ENCODE data around the gene FBXO34.
"Not testable (repeated sequence)": the region's sequence is repeated elsewhere in the genome, so short reads cannot be mapped to it uniquely, and the experiment has no call there.

Gene FBXO34

DNA sequence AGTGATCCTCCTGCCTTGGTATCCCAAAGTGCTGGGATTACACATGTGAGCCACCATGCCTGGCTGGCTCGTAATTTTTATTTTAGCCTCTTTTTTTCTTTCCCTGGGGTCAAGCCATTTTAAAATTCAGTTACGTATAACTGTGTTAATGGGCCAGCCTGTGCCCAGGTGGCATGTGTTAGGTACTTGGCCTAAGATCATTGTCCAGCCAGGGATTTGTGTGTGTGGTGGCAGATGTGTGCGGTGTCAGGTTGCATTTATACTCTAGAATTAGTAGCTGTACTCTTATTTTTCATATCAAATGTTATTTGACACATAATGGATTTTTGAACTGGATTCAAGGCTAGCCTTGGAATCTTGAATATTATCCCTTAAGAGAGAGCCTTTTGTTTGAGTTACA, 69.3 kb downstream of the FBXO34 start:
- peaks cover 70% of the 10 kb centered on the region for H4K20me1 ChIP-seq (ENCODE audit: insufficient read depth, low read length, poor library complexity, severe bottlenecking)
- no peaks in the 10 kb centered on the region for H3K36me3 ChIP-seq (ENCODE audit: insufficient read depth, low read length)

DNA sequence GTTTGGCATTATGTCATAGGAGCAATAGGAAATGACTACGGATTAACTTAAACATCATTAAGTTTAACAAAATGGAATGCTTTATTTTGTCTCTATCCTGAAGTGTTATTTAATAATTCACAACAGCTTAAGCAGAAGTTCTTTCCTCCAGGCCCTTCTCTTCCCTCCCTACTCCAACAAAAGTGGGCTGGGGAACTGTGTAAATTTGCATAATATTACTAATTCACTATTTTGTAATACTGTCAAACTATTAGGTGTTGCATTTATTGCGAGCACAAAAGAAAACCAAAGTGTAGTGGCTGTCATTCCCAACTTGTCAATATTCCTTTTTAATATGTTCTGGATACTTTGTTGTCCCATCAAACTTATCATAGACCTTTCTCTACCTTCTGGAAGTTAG, 70.6 kb downstream of the FBXO34 start:
- Histone ChIP-seq H3K36me3 (ENCODE audit: insufficient read depth, low read length) (no peaks in the 10 kb centered on the region), H3K79me2 (ENCODE audit: insufficient read depth, low read length) (peaks cover 96% of the 10 kb centered on the region), H3K9me2 (replicated peaks; ENCODE audit: low read depth, low read length) (no peaks in the 10 kb centered on the region), H3K9me3 (ENCODE audit: insufficient read depth, low read depth, low read length) (no peaks in the 10 kb centered on the region), H2AFZ (ENCODE audit: low read length) (no peak overlapping the region), H3K4me3 (ENCODE audit: low read length, poor library complexity, severe bottlenecking) (no peak overlapping the region), H3K4me1 (ENCODE audit: insufficient read depth, low read length, poor library complexity, severe bottlenecking) (peaks cover 30% of the 10 kb centered on the region), H3F3A (ENCODE audit: low read depth) (no peaks in the 10 kb centered on the region), H3K9ac (ENCODE audit: low read depth, low read length, poor library complexity, severe bottlenecking) (no peak overlapping the region), H4K20me1 (ENCODE audit: insufficient read depth, low read length, poor library complexity, severe bottlenecking) (peaks cover 58% of the 10 kb centered on the region), H3K27me3 (ENCODE audit: insufficient read depth, low read length, poor library complexity, severe bottlenecking) (no peaks in the 10 kb centered on the region), H3K4me2 (ENCODE audit: low read depth, low read length, poor library complexity, severe bottlenecking) (no peak overlapping the region)
- TF ChIP-seq, protein P1, sequence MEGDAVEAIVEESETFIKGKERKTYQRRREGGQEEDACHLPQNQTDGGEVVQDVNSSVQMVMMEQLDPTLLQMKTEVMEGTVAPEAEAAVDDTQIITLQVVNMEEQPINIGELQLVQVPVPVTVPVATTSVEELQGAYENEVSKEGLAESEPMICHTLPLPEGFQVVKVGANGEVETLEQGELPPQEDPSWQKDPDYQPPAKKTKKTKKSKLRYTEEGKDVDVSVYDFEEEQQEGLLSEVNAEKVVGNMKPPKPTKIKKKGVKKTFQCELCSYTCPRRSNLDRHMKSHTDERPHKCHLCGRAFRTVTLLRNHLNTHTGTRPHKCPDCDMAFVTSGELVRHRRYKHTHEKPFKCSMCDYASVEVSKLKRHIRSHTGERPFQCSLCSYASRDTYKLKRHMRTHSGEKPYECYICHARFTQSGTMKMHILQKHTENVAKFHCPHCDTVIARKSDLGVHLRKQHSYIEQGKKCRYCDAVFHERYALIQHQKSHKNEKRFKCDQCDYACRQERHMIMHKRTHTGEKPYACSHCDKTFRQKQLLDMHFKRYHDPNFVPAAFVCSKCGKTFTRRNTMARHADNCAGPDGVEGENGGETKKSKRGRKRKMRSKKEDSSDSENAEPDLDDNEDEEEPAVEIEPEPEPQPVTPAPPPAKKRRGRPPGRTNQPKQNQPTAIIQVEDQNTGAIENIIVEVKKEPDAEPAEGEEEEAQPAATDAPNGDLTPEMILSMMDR (conservative IDR thresholded peaks at IDR 0.05; ENCODE audit: low read length) = no peak
- TF ChIP-seq EZH2phosphoT487 (IDR thresholded peaks at IDR 0.05; ENCODE audit: borderline replicate concordance) = no peak

More for the DNA sequence above, 69.3 kb downstream of the FBXO34 start:
- Histone ChIP-seq H3K9me3 (ENCODE audit: insufficient read depth, low read depth, low read length) (no peaks in the 10 kb centered on the region), H3K4me1 (ENCODE audit: insufficient read depth, low read length, poor library complexity, severe bottlenecking) (peaks cover 41% of the 10 kb centered on the region), H3K4me3 (ENCODE audit: low read length, poor library complexity, severe bottlenecking) (no peak overlapping the region), H3F3A (ENCODE audit: low read depth) (no peaks in the 10 kb centered on the region), H3K9me2 (replicated peaks; ENCODE audit: low read depth, low read length) (no peaks in the 10 kb centered on the region), H3K4me2 (ENCODE audit: low read depth, low read length, poor library complexity, severe bottlenecking) (no peak overlapping the region), H3K9ac (ENCODE audit: low read depth, low read length, poor library complexity, severe bottlenecking) (no peak overlapping the region), H3K79me2 (ENCODE audit: insufficient read depth, low read length) (peaks cover 96% of the 10 kb centered on the region), H3K27me3 (ENCODE audit: insufficient read depth, low read length, poor library complexity, severe bottlenecking) (no peaks in the 10 kb centered on the region), H2AFZ (ENCODE audit: low read length) (no peak overlapping the region)
- TF ChIP-seq, protein P1 (conservative IDR thresholded peaks at IDR 0.05; ENCODE audit: low read length) = no peak
- TF ChIP-seq EZH2phosphoT487 (IDR thresholded peaks at IDR 0.05; ENCODE audit: borderline replicate concordance) = no peak

DNA sequence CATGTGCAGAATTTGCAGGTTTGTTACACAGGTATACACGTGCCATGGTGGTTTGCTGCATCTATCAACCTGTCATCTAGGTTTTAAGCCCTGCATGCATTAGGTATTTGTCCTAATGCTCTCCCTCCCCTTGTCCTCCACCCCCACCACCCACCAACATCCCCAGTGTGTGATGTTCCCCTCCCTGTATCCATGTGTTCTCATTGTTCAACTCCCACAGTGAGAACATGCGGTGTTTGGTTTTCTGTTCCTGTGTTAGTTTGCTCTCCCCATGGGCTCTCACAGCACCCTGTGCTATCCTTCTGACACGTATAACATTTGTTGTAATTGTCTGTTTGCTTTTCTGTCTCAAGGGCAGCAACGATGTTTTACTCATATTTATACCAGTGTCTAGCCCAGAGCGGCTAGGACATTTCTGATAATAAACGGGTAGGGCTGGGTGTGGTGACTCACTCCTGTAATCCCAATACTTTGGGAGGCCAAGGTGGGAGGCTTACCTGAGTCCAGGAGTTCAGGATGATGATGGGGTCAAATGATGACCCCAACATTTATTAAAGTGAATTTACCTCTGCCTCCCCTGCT, 73.5 kb downstream of the FBXO34 start:
- Histone ChIP-seq H4K20me1 (ENCODE audit: insufficient read depth, low read length, poor library complexity, severe bottlenecking) (peaks cover 63% of the 10 kb centered on the region), H3K4me1 (ENCODE audit: insufficient read depth, low read length, poor library complexity, severe bottlenecking) (peaks cover 17% of the 10 kb centered on the region), H3K79me2 (ENCODE audit: insufficient read depth, low read length) (peaks cover 98% of the 10 kb centered on the region)

DNA sequence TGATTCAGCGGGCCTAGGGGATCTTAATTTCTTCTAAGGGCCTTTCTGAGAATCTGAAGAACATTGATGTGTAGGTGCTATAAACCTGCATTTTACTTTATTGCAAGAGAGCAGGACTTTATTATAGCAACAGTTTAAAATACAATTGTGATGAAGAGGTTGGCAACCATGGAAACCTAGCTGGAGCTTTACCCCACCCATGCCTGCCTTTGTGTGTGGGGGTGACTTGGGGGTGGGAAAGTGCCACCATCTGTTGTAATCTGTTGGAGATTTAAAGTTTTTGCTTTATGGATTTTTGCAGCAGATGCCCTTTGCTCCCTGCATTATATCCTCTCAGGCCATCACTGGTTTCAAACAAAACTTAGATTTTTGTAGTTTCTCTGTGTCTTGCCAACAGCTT, 75.8 kb downstream of the FBXO34 start:
- no peak overlapping the region for H3K4me2 ChIP-seq (ENCODE audit: low read depth, low read length, poor library complexity, severe bottlenecking)
- H3K4me3 ChIP-seq (ENCODE audit: low read length, poor library complexity, severe bottlenecking) = no peak overlapping the region
- no peaks in the 10 kb centered on the region for H3F3A ChIP-seq (ENCODE audit: low read depth)
- H3K9me2 ChIP-seq (replicated peaks; ENCODE audit: low read depth, low read length) = no peaks in the 10 kb centered on the region
- H3K9ac ChIP-seq (ENCODE audit: low read depth, low read length, poor library complexity, severe bottlenecking) = no peak overlapping the region
- H2AFZ ChIP-seq (ENCODE audit: low read length) = no peak overlapping the region
- H3K79me2 ChIP-seq (ENCODE audit: insufficient read depth, low read length) = peaks cover 78% of the 10 kb centered on the region
- H3K4me1 ChIP-seq (ENCODE audit: insufficient read depth, low read length, poor library complexity, severe bottlenecking) = no peaks in the 10 kb centered on the region
- TF ChIP-seq, protein P1 (conservative IDR thresholded peaks at IDR 0.05; ENCODE audit: low read length) = no peak
- no peak for TF ChIP-seq EZH2phosphoT487 (IDR thresholded peaks at IDR 0.05; ENCODE audit: borderline replicate concordance)
- no peaks in the 10 kb centered on the region for H3K9me3 ChIP-seq (ENCODE audit: insufficient read depth, low read depth, low read length)
- H3K36me3 ChIP-seq (ENCODE audit: insufficient read depth, low read length) = peaks cover 19% of the 10 kb centered on the region; the same call in 1 of the 2 replicates
- H3K27me3 ChIP-seq (ENCODE audit: insufficient read depth, low read length, poor library complexity, severe bottlenecking) = no peaks in the 10 kb centered on the region
- H4K20me1 ChIP-seq (ENCODE audit: insufficient read depth, low read length, poor library complexity, severe bottlenecking) = peaks cover 40% of the 10 kb centered on the region

More for the DNA sequence above, 73.5 kb downstream of the FBXO34 start:
- H3K4me3 ChIP-seq (ENCODE audit: low read length, poor library complexity, severe bottlenecking); H3K9ac ChIP-seq (ENCODE audit: low read depth, low read length, poor library complexity, severe bottlenecking); H3K27me3 ChIP-seq (ENCODE audit: insufficient read depth, low read length, poor library complexity, severe bottlenecking); H3K4me2 ChIP-seq (ENCODE audit: low read depth, low read length, poor library complexity, severe bottlenecking); H2AFZ ChIP-seq (ENCODE audit: low read length); H3F3A ChIP-seq (ENCODE audit: low read depth); H3K36me3 ChIP-seq (ENCODE audit: insufficient read depth, low read length); H3K9me2 ChIP-seq (replicated peaks; ENCODE audit: low read depth, low read length); H3K9me3 ChIP-seq (ENCODE audit: insufficient read depth, low read depth, low read length): not testable (repeated sequence)
